ENCODE measurements around the gene CTNNB1.
"Not testable (repeated sequence)": the region's sequence is repeated elsewhere in the genome, so short reads cannot be mapped to it uniquely, and the experiment has no call there.

Gene CTNNB1

GRCh38 chr3:41272667-41273066, 73.4 kb downstream of the CTNNB1 start:
- no peak for DNase-seq (ENCODE audit: low spot score)
- no peak for TF ChIP-seq CTCF (IDR thresholded peaks at IDR 0.05; ENCODE audit: extremely low read depth, insufficient read depth, missing control alignments)
- in situ Hi-C loops (cut with MboI; ENCODE audit: low pct_unique_long_range_greater_than_20kb, low sequenced_read_pairs, unreplicated experiment), result no loop called here

DNA sequence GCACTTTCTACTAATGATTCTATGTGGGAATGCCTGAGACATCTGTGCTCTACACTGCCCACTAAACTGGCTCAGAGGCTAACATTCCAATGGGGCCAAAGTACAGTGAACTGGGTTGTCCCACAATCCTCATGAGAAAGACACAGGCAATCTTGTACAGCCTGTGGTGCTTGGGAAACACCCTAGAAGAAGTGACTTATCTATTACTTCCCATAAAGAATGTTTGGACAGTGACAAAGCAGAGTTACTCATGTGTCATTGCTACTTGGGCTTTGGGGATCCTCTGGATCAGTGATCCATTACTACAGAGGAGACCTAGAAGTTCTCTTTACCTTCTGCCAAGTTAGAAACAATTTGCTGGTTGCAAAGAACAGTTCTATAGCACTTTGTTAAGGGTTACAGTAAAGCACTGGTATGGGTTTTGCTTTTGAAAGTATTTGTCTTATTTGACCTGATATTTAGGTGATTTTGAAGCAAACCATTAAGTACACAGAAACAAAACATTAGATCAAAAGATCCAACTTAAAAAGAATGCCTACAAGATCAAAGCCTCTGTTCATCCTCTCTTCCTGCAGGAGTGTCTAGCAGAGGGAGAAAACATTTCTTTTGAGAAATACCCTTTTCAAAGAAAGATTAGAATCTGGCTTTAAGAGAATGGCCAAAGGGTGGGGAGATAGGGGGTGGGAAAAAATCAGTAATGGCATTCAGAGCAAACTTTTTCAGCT, 75.8 kb downstream of the CTNNB1 start:
- TF ChIP-seq CTCF (IDR thresholded peaks at IDR 0.05; ENCODE audit: extremely low read depth, insufficient read depth, missing control alignments), result no peak
- in situ Hi-C loops (cut with MboI; ENCODE audit: low pct_unique_long_range_greater_than_20kb, low sequenced_read_pairs, unreplicated experiment), result no loop called here
- no peak for DNase-seq (ENCODE audit: low spot score)

GRCh38 chr3:41276191-41276590, 76.9 kb downstream of the CTNNB1 start:
- no peak for TF ChIP-seq CTCF (IDR thresholded peaks at IDR 0.05; ENCODE audit: extremely low read depth, insufficient read depth, missing control alignments)
- no peak for DNase-seq (ENCODE audit: low spot score)
- in situ Hi-C loops (cut with MboI; ENCODE audit: low pct_unique_long_range_greater_than_20kb, low sequenced_read_pairs, unreplicated experiment), result no loop called here

DNA sequence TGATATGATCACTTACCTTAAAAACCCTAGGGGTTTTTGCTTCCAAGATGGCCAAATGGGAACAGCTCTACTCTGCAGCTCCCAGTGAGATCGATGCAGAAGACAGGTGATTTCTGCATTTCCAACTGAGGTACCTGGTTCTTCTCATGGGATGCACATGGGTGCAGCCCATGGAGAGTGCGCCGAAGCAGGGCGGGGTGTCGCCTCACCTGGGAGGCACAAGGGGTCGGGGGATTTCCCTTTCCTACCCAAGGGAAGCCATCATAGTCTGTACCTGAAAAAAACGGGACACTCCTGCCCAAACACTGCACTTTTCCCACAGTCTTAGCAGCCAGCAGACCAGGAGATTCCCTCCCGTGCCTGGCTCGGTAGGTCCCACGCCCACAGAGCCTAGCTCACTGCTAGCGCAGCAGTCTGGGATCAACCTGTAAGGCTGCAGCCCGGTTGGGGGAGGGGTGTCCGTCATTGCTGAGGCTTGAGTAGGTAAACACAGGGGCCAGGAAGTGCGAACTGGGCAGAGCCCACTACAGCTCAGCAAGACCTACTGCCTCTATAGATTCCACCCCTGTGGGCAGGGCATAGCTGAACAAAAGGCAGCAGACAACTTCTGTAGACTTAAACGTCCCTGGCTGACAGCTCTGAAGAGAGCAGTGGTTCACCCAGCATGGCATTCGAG, 78.6 kb downstream of the CTNNB1 start:
- DNase-seq (ENCODE audit: low spot score), result no peak
- in situ Hi-C loops (cut with MboI; ENCODE audit: low pct_unique_long_range_greater_than_20kb, low sequenced_read_pairs, unreplicated experiment), result no loop called here

GRCh38 chr3:41284934-41285333, 85.6 kb downstream of the CTNNB1 start:
- DNase-seq (ENCODE audit: low spot score); in situ Hi-C loops (cut with MboI; ENCODE audit: low pct_unique_long_range_greater_than_20kb, low sequenced_read_pairs, unreplicated experiment): not testable (repeated sequence)

More for the DNA sequence above, 78.6 kb downstream of the CTNNB1 start:
- no peak for TF ChIP-seq CTCF (IDR thresholded peaks at IDR 0.05; ENCODE audit: extremely low read depth, insufficient read depth, missing control alignments)

DNA sequence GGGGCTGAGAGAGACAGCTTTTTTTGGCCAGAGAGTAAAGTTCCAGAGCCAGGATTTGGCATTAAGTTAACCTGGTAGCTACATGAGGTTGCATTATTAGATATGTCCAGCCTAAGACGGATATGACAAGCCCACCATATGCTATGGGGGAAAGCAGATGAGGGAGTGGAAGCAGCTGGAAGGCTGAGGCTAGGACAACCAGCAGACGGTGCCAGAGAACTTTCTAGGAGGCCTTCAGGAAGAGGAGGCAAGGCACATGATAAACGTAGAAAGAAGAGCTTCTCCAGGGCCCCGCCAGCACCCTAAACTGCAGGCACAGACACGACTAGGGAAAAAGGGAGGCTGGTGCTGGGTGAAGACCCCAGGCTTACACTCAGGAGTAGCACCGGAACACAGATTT, 87.0 kb downstream of the CTNNB1 start:
- no peak for DNase-seq (ENCODE audit: low spot score)
- TF ChIP-seq CTCF (IDR thresholded peaks at IDR 0.05; ENCODE audit: extremely low read depth, insufficient read depth, missing control alignments), result no peak
- in situ Hi-C loops (cut with MboI; ENCODE audit: low pct_unique_long_range_greater_than_20kb, low sequenced_read_pairs, unreplicated experiment), result no loop called here

DNA sequence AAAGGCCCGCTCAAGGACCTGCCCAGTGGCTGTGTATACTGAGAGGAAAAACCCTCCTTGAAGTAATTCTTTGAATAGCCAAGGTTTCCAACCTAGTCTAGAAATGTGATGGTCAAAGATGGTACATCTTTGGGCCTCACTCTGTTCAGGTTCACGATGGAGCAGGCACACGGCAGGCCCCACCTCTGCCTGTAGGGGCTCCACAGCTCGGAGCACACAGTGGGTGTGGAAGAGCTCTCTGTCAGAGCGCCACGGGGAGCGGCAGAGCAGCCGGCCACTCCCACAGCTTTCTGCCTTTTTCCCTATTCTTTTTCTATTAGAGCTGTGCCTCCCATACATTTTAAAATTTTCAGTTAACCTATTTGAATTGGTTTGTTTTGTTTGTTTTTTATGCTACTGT, 89.5 kb downstream of the CTNNB1 start:
- in situ Hi-C loops (cut with MboI; ENCODE audit: low pct_unique_long_range_greater_than_20kb, low sequenced_read_pairs, unreplicated experiment), result no loop called here
- no peak for TF ChIP-seq CTCF (IDR thresholded peaks at IDR 0.05; ENCODE audit: extremely low read depth, insufficient read depth, missing control alignments)
- DNase-seq (ENCODE audit: low spot score), result no peak
